GM19452 (cell line): ENCODE results near the gene RPH3AL.

ENCODE experiments used
- ATAC-seq: cut with Tn5 transposase; IDR thresholded peaks from one replicate; pipeline ENCODE4 v1.9.1; 2021; ENCODE audit not compliant: unreplicated experiment

Gene RPH3AL, protein sequence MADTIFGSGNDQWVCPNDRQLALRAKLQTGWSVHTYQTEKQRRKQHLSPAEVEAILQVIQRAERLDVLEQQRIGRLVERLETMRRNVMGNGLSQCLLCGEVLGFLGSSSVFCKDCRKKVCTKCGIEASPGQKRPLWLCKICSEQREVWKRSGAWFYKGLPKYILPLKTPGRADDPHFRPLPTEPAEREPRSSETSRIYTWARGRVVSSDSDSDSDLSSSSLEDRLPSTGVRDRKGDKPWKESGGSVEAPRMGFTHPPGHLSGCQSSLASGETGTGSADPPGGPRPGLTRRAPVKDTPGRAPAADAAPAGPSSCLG

DNA sequence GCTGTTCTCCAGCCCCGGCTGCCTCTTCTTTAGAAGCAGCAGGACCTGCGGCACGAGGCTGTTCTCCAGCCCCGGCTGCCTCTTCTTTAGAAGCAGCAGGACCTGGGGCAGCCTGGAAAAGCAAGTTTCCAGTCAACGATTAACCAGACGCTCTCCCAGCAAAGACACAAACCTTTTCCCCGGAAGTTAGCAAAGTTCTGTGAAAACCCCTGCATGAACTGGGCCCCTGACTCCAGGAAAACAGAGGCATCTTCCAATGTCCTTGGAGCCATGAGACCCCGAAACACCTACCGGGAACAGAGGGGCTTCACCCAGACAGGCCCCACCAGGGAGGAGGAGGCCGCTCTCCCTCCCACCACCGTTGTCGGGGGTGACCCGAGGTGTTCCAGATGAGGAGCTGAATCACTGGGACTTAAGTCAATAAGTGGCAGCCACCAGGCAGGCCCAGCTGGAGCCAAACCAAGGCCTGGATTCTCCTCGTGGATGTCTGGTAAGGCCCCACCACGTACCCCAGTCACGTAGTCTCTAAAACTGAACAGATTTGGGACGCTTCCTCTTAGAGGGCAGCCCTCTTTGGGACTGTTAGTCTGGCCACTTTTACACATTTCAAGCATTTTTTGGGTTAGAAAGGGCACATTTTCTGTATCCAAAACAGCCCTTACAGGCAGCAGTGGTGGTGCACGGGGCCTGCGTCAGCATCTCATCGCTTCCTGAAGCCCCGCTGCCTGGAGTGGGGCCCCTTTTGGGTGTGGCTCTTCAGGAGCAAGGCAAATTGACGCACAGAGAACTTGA, at the start of gene RPH3AL:
Gene RPH3AL (minus strand): TSS at position 387 of the 792 bp plus-strand sequence. CDS start 25,264 bp downstream, outside the sequence.
- ATAC-seq, result no peak

DNA sequence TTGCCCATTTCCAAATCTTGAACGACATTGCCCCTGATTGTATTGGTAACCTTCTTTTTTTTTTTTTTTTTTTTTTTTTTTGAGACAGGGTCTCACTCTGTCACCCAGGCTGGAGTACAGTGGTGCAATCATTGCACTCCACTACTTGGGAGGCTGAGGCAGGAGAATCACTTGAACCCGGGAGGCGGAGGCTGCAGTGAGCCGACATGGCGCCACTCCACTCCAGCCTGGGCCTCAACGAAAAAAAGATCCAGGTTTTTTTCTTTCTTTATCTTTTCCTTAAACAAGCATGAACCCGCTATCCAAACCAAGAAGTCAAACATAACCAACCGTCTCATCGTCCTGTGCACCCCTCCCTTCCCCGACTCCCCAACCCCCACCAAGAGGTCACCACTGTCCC, 47.6 kb upstream of the RPH3AL start:
- ATAC-seq, result no peak

DNA sequence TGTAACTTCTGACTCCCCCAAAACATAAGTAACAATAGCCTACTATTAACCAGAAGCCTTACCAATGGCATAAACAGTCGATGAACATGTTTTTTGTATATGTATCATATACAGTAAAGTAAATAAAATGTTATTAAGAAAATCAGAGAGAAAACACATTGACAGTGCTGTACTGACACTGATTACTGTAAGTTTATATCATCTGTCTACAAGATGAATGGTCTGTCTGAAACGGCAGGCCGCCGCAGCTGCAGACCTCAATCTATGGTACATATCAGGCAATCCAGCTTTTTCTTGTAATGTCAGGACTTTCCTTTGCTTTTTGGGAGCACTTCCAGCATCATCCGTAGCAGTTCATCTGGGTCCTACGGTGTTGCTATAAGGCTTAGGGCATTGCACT, 44.2 kb upstream of the RPH3AL start:
- no peak for ATAC-seq

DNA sequence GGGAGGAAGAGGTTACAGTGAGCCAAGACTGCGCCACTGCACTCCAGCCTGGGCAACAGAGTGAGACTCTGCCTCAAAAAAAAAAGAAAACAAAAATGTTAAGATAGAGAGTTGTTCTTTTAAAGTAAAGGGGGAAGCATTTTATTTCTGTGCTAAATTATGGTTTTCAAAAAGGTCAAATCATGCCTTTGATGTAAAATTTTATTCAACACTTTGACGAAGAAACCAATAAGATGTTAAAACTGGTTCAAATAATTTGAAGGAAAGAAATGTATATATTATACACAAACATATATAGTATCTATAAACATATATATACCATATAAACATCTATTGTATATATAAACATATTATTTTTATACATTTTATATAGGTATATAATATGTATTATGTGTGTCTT, 43.4 kb upstream of the RPH3AL start:
- no peak for ATAC-seq

DNA sequence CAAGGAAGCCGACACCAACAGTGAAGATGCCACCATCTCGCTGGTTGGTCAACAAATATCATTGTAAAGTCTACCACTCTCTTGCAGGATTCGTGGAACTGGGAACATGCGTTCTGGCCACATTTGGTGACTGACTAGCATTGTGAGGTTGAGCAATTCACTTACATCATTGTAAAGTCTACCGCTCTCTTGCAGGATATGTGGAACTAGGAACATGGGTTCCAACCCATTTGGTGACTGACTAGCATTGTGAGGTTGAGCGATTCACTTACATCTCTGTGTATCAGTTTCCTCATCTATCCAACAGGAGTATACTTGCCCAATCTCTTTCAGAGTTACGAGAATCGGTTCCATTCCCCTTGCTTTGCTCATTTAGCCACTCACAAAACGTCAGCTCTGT, 42.6 kb upstream of the RPH3AL start:
- ATAC-seq, result no peak

DNA sequence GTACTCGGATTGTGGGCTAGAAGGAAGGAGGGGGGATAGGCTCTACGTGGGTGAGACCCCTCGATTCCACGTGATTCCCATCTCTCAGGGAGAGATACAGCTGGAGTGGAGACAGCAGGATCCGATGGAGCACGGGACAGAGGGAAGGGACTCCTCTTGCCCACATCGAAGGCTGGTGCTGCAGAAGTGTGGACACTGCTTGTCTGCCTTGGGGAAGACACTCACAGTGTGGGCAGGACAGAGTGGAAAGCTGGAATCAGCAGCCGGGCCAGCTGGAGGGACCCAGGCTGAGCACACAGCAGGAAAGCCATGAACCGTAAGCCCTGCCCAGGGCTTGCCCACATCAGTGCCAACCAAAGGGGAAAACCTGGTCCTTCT, 42.1 kb upstream of the RPH3AL start:
- ATAC-seq, result no peak

DNA sequence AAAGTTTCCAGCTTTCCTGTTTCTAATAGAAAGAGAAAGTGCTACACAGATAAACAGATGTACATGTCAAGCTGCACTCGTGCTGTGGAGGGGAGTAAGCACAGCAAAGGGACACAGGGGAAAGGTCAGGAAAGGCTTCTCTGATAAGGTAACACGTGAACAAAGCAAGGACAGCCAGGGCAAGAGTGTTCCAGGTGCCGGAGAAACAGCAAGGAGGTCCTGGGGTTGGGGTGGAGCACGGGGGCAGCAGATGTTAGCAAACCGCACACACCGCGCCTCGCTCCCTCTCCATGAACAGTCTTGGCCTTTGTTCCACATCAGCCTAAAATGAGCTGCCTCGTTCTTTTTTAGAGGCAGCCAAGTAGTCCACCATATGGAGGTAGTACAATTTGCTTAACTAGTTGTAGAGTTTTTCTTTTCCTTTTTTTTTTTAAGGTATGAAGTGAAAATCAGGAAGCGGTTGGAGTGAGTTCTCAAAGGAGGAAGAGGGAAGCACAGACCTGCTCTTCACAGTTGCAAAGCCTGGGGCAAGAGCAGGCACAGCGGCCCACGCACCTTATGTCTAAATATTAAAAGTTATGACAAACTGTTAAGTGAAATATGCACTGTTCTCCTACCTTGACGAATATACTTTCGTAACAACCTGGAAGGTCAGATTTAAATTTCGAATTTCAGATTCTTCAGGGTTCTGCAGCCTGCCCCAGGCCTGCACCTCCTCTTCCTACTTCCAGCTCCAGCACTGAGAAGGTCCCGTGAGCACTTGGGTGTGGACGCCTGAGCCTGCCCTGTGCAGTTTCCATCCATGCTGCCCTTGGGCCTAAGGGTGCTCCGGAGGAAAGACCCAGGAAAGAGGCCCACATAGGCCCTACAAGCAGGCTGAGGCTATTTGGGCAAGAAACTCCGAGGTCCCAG, 41.5 kb upstream of the RPH3AL start:
- no peak for ATAC-seq

DNA sequence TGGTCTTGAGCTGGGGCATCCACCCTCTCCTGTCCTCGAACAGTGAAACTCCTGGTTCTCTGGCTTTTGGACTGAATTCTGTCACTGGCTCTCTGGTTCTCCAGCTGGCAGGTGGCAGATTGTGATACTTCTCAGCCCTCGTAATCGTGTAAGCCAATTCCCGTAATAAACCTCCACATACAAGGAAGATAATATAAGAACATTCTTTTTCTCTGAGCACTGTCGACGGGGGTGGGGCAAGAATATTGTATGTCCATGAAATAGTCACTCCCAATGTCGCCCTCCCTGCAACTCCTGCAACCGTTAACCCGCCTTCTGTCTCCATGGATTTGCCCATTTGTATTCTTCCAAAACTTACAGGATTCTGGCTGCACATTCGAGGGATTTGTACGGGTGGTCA, 39.2 kb upstream of the RPH3AL start:
- ATAC-seq, result no peak

DNA sequence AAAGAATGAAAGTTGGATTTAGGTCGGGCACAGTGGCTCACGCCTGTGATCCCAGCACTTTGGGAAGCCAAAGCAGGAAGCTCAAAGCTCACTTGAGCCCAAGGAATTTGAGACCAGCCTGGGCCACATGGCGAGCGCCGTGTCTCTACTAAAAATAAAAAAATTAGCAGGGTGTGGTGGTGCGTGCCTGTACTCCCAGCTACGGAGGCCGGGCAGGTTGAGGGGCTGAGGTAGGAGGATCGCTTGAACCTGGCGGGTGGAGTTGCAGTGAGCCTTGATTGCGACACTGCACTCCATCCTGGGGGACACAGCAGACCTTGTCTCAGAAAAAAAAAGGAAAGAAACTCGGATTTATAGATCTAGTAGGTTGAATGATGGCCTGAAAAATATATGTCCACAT, 37.4 kb upstream of the RPH3AL start:
- no peak for ATAC-seq

DNA sequence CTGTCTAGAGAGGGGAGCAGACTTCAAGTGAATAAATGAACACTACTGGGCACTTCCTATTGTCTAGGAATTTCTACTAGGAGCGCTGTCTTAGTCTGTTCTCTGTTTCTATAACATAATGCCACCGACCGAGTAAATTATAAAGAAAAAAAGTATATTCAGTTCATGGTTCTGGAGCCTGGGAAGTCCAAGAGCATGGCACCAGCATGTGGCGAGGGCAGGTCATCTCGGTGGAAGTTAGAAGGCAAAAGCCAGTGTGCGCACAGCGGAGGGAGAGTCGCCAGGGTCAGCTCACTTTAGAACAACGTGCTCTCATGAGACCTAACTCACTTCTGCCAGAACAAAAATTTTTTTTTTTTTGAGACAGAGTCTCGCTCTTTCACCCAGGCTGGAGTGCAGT, 35.5 kb upstream of the RPH3AL start:
- no peak for ATAC-seq

DNA sequence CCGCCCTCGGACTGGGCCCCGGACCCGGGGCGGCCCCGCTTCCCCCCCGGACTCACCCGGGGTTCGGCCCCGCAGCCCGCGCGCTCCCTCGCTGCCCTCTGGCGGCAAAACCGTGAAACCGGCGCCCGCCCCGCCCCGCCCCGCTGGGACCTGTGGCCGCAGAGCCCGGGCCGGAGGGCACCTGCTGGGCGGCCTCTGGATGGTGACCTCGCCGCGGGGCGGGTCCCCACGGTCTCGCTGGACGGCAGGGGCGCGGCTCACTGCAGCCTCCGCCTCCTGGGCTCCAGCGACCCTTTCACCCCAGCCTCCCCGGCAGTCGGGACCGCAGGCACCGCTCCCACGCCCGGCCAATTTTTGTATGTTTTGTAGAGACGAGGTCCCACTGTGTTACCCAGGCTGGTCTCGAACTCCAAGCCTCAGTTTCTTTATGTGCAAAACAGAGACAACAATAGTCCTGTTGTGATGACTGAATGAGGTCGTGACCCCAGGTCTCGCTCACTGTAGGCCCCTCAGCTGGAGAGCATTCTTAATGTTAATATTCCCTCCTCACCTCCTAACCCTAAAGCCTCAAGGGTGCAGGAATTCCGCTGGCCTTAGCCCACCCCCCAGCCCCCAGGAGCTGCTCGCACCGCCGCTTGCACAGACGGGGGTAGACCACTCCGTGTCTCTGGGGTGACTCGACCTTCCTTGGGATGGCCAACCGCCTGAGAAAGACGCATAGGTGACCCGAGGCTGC, 33.7 kb upstream of the RPH3AL start:
- peak; percentile 53 for ATAC-seq

DNA sequence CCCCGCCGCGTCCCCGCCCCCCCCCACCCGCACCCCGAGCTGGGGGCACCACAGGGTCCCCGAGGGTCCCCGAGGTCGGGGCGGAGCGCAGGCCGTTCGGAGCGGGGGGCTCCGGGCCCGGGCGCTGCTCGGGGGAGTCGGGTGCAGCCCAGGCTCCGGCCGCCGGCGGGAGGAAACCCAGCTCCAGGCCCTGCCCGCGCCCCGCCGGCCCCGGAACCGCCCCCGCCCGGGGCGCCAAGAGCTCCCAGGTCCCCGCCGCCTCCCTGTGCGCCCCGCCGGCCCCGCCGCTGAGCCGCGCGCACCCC, 33.2 kb upstream of the RPH3AL start:
- ATAC-seq, result peak; percentile 39

DNA sequence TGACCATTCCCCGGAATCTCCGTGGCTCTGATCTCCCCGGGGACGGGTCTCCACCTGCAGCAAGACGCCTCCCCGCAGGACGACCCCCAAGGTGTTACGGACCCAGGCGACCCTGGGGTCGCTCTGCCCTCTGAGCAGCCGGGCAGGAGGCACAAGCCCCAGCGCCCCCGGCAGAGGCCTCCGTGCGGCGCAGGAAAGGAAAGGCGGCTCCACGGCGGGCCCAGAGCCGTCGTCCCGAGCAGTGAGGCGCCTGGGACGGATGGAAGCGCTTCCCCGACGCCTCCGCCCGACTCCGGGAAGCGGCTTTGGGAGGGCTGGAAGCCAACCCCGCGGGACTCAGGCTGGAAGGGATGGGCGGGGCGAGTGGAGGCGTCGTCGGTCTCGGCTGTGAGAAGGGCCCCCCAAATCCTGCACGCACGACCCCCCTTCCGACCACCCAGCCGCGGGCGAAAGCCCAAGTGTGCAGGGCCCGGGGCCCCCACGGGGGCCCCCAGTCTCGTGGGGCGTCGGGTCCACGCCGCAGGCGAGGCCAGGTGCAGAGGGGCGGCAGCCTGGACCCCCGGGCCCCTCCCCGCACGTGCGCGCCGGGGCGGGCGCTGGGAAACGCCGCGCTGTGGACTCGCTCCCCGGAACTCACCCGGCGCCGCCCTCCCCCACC, 32.7 kb upstream of the RPH3AL start:
- no peak for ATAC-seq

DNA sequence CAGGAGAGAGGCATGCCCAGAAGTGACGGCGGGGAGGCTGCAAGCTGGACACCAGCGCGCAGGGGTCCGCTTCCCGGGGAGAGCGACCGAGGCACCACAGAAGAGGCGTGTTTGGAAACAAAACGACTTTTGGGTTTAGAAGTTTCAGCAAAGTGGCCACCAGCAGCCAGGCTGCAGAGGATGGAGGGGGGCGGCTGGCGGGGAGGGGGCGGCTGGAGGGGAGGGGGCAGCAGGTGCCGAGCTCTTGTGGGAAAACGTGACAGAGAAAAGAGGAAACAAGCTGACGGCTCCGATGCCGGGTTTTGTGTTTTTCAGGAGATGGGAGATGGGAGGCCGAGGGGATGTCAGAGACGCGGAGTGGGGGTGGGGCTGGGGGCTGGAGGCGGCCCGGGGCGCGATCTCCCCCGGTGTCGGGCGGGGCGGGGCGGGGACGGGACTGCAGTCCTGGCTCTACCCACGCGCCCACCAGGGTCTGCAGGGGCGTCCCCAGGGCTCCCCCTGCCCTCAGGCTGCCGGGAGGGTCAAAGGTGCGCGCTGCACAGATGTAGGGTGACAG, 32.1 kb upstream of the RPH3AL start:
- ATAC-seq, result no peak

DNA sequence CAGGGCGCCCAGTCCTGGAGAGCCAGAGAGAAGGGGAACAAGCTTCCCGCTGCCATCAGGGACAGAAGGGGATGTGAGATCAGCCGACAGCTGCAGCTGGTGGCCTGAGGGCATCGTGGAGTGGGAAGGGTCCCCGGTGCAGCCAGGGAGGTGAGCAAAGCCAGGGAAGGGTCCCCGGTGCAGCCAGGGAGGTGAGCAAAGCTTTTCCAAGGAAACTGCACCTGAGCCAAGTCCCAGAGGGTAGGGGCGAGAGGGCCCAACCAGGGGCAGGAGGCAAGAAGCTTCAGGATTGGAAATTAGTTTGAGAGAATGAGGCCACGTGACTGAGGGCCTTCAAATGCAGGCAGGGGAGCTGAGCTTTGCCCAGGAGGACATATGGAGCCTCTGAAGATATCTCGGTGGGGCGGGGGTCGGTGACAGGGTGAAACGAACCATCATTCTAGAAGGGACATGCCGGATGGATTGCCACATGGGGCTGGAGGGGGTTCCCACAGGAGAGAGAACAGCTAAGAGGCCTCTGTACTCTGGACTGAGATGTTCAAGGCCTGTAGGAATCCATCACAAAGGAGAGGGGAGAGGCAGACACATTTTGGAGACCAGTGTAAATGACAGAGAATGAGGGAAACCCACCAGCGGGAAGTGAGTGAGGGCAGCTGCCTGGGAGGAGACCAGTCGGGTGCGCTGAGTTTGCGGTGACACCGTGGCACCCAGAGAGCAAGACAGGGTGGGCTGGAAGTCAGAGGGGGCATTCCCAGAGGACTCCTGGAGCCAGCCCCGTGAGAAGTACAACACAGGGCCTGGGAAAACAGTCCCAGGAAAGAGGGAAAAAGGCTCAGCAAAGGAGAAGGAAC, 31.4 kb upstream of the RPH3AL start:
- no peak for ATAC-seq

DNA sequence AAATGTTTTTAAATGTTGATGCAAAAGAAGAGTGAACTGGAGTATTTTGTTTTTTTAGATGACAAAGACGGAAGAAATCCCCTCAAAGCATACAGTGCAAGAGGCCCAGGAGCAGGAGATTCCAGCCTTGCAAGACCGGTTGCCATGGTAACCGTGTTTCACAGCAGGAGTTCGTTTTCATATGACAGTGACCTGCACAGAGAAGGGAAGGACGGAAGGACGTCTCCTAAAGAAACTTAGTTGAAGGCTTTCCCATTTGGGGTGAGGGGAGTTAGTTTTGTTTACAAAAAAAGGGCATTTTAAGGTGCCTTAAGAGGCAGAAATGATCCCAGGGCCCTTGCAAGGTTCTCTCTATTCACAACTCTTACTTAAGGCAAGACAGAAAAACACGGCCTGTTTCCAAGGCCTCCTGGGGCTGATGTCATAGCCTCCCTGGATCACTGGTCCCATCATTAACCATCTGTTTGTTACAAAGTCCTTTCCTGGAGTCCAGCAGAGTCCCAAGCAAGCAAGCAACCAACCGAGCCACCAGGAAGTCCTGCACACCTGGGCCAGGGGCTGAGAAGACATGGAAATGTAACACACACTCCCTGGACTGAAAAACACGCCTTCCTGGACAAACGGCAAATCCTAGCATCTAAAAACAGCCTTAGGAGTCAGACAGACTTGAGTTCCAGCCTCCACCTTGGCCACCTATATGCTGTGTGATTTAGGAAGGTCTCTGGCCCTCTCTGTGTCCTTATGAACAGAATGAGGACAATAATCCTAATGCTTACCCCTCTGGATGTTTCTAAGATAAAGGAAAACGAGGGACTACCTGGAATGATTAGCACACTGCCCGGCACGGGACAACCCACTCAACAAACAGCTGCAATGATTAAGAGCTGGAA, 30.3 kb upstream of the RPH3AL start:
- no peak for ATAC-seq

DNA sequence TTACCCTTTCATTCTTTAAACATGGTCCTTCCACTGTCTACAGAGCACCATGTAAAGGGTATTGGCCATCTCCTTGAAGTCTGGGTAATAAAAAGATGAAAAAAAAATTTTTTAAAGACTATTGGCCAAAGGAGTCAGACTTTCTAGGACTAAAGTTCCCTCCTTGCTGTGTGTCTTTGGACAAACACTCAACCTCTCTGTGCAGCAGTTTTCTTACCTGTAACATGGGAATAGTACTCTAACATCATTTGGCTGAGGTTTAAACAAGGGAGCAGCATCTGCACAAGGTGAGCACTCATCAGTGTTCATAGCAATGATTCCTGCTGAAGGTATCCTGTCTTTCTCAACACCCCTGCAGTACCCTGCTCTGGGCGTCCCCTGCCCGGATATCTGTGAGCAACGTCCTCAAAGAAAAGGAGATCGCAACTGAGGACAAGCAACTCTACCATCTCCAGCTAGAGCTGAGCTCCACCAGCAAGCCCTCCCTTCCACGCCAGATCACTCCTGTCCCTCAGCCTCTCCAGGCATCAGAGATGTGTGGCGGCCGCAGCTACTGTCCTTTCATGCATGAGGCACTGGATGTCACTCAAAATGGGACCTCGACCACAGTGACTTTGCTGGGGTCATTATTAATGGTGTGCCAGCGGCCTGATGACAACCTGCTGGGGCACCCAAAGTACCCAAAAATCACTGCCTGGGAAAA, 29.5 kb upstream of the RPH3AL start:
- ATAC-seq, result no peak

DNA sequence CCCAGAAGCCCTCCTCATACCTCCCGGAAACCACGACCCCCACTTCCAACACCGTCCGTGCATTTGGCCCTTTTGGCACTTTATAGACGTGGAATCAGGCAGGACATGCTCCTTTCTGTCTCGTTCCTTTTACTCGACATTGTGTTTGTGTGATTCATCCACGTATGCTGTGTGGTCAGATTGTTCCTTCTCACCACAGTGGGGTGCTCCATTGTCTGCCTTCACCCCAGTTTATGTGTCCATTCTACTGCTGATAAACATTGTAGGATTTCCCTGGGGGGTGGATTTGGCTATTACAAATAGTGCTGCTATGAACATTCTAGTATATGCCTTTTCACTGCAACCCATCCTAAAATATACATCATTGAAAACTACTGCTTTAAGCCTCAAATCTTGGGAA, 28.9 kb upstream of the RPH3AL start:
- ATAC-seq, result no peak
